WTC11 (cell line): ENCODE data around the gene PLXNA1. TPM values are rescaled to one million over a fixed set of nuclear protein-coding genes. Genes with fewer than 3 reads are reported as not detected.

Experiments
- ATAC-seq: fragments of 200-7000 bp; cut with Tn5 transposase; 2 replicates; pipeline ENCODE4 v1.10.0; 2021; ENCODE audit warnings: mild to moderate bottlenecking, moderate library complexity
- CTCF ChIA-PET: fragments of 300-600 bp; sonication (Branson Sonifier 250); formaldehyde crosslinking; loops from one replicate; lab custom pipeline; 2021; ENCODE audit warnings: antibody characterized with exemption; lab: Charles Lee
- POLR2A ChIA-PET: fragments of 350-600 bp; sonication (Branson Sonifier 250); formaldehyde crosslinking; loops from one replicate; lab custom pipeline; 2021; ENCODE audit warnings: antibody characterized with exemption; lab: Charles Lee
- DNase-seq: peaks from one replicate; pipeline ENCODE4 v3.0.0; 2021; ENCODE audit warnings: low spot score
- H3K27ac Mint-ChIP-seq: 2 replicates; pipeline ENCODE4 v1.8.0; 2021; ENCODE audit warnings: mixed read lengths
- H3K27me3 Mint-ChIP-seq: 2 replicates; pipeline ENCODE4 v1.8.0; 2021; ENCODE audit warnings: low read depth, mild to moderate bottlenecking, moderate library complexity, mixed read lengths
- H3K36me3 Mint-ChIP-seq: 2 replicates; pipeline ENCODE4 v1.8.0; 2021; ENCODE audit warnings: mixed read lengths
- H3K4me1 Mint-ChIP-seq: 2 replicates; pipeline ENCODE4 v1.8.0; 2022; ENCODE audit warnings: mixed read lengths
- H3K4me3 Mint-ChIP-seq: 2 replicates; pipeline ENCODE4 v1.8.0; 2021; ENCODE audit warnings: mild to moderate bottlenecking, moderate library complexity, mixed read lengths
- H3K9me3 Mint-ChIP-seq: 2 replicates; pipeline ENCODE4 v1.8.0; 2021; ENCODE audit warnings: mixed read lengths
- CTCF ChIP-seq: fragments of 200-600 bp; IDR thresholded peaks from 2 replicates; pipeline ENCODE4 v1.8.0; 2022; ENCODE audit warnings: antibody characterized with exemption
- FOXP1 ChIP-seq: sonication (generic); formaldehyde crosslinking; IDR thresholded peaks from 2 replicates; pipeline ENCODE4 v1.8.0; 2022; ENCODE audit warnings: missing genetic modification reagents, mild to moderate bottlenecking, moderate library complexity, borderline replicate concordance
- MLX ChIP-seq: sonication (generic); formaldehyde crosslinking; IDR thresholded peaks from 2 replicates; pipeline ENCODE4 v1.8.1; 2023; ENCODE audit warnings: mild to moderate bottlenecking, missing genetic modification reagents, moderate library complexity
- MYBL2 ChIP-seq: sonication (generic); formaldehyde crosslinking; IDR thresholded peaks from 2 replicates; pipeline ENCODE4 v1.8.1; 2023; ENCODE audit warnings: mild to moderate bottlenecking, moderate library complexity, missing genetic modification reagents
- NFATC4 ChIP-seq: fragments of 250-450 bp; sonication (Bioruptor Pico); IDR thresholded peaks from 2 replicates; pipeline ENCODE4 v1.9.0; 2021; ENCODE audit warnings: mild to moderate bottlenecking
- PREB ChIP-seq: sonication (generic); formaldehyde crosslinking; IDR thresholded peaks from 2 replicates; pipeline ENCODE4 v1.8.1; 2022; ENCODE audit warnings: mild to moderate bottlenecking, missing genetic modification reagents, moderate library complexity, borderline replicate concordance
- RORB ChIP-seq: fragments of 250-450 bp; sonication (Bioruptor Pico); IDR thresholded peaks from 2 replicates; pipeline ENCODE4 v1.9.0; 2021; ENCODE audit warnings: mild to moderate bottlenecking
- SMAD4 ChIP-seq: sonication (generic); formaldehyde crosslinking; IDR thresholded peaks from 2 replicates; pipeline ENCODE4 v1.8.0; 2022; ENCODE audit warnings: mild to moderate bottlenecking, missing genetic modification reagents
- TEAD4 ChIP-seq: sonication (generic); formaldehyde crosslinking; IDR thresholded peaks from 2 replicates; pipeline ENCODE4 v1.8.0; 2022; ENCODE audit warnings: mild to moderate bottlenecking, missing genetic modification reagents
- ZSCAN18 ChIP-seq: fragments of 250-450 bp; sonication (Bioruptor Pico); IDR thresholded peaks from 2 replicates; pipeline ENCODE4 v2.1.2; 2022; ENCODE audit warnings: mild to moderate bottlenecking, moderate library complexity
- total RNA-seq: library from RNA; stranded (reverse); gene quantifications from 3 replicates; pipeline ENCODE4 v1.2.3, GENCODE V29; 2021
- TF ChIP-seq, protein P1 (sequence below): sonication (generic); formaldehyde crosslinking; IDR thresholded peaks from 2 replicates; pipeline ENCODE4 v1.8.1; 2023; ENCODE audit warnings: mild to moderate bottlenecking, moderate library complexity, missing genetic modification reagents
- TF ChIP-seq, protein P2 (sequence below): sonication (generic); formaldehyde crosslinking; IDR thresholded peaks from 2 replicates; pipeline ENCODE4 v1.8.1; 2023; ENCODE audit warnings: mild to moderate bottlenecking, missing genetic modification reagents
- TF ChIP-seq, protein P3 (sequence below): sonication (generic); formaldehyde crosslinking; IDR thresholded peaks from 2 replicates; pipeline ENCODE4 v1.8.0; 2022; ENCODE audit warnings: mild to moderate bottlenecking, missing genetic modification reagents
- TF ChIP-seq, protein P4 (sequence below): sonication (generic); formaldehyde crosslinking; IDR thresholded peaks from 2 replicates; pipeline ENCODE4 v1.8.0; 2022; ENCODE audit warnings: mild to moderate bottlenecking, missing genetic modification reagents
- TF ChIP-seq, protein P5 (sequence below): sonication (generic); formaldehyde crosslinking; IDR thresholded peaks from 2 replicates; pipeline ENCODE4 v1.8.0; 2022; ENCODE audit warnings: mild to moderate bottlenecking, missing genetic modification reagents

PLXNA1 gene
- total RNA-seq, 1 experiment from 2014 or later: 53.8 TPM

DNA sequence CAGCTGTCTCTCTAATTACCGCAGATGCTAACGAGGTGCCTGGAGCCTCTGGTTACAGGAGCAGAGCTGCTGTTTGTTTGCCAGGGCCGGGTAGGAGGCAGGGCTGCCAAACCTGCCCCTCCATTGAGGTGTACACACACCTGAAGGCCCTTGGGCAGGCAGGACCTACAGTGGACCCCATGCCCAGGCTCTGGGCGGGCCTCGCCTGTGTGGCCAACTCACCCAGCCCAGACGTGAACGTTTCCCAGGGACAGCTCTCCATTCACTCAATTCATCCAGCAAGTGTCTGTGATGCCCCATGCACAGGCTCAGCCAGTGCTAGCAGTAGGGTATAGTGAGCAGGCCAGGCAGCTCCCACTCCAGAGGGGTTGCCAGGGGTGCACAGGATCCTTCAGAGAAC, 43.7 kb downstream of the PLXNA1 start:
- Mint-ChIP-seq H3K9me3 (no peaks in the 10 kb centered on the region), H3K27ac (peak overlapping the region; percentile 45; the same call in 1 of the 2 replicates), H3K27me3 (no peaks in the 10 kb centered on the region), H3K36me3 (peaks cover 17% of the 10 kb centered on the region), H3K4me1 (no peaks in the 10 kb centered on the region), H3K4me3 (no peak overlapping the region)
- ChIA-PET POLR2A (interaction anchor here (0.5 kb wide), 1 partner anchor 296 kb away, joined by 6 read pairs; no protein-coding TSS in a partner anchor), CTCF (interaction anchor here (0.6 kb wide), 1 partner anchor 24 kb away, joined by 3 read pairs; no protein-coding TSS in a partner anchor)
- no peak for DNase-seq
- TF ChIP-seq MLX (no peak), SMAD4 (no peak), ZSCAN18 (CRISPR knock-in tag) (no peak), FOXP1 (CRISPR knock-in tag) (no peak), PREB (CRISPR knock-in tag) (no peak)
- TF ChIP-seq, protein P1, sequence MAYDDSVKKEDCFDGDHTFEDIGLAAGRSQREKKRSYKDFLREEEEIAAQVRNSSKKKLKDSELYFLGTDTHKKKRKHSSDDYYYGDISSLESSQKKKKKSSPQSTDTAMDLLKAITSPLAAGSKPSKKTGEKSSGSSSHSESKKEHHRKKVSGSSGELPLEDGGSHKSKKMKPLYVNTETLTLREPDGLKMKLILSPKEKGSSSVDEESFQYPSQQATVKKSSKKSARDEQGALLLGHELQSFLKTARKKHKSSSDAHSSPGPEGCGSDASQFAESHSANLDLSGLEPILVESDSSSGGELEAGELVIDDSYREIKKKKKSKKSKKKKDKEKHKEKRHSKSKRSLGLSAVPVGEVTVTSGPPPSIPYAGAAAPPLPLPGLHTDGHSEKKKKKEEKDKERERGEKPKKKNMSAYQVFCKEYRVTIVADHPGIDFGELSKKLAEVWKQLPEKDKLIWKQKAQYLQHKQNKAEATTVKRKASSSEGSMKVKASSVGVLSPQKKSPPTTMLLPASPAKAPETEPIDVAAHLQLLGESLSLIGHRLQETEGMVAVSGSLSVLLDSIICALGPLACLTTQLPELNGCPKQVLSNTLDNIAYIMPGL (CRISPR knock-in tag): no peak
- TF ChIP-seq, protein P2, sequence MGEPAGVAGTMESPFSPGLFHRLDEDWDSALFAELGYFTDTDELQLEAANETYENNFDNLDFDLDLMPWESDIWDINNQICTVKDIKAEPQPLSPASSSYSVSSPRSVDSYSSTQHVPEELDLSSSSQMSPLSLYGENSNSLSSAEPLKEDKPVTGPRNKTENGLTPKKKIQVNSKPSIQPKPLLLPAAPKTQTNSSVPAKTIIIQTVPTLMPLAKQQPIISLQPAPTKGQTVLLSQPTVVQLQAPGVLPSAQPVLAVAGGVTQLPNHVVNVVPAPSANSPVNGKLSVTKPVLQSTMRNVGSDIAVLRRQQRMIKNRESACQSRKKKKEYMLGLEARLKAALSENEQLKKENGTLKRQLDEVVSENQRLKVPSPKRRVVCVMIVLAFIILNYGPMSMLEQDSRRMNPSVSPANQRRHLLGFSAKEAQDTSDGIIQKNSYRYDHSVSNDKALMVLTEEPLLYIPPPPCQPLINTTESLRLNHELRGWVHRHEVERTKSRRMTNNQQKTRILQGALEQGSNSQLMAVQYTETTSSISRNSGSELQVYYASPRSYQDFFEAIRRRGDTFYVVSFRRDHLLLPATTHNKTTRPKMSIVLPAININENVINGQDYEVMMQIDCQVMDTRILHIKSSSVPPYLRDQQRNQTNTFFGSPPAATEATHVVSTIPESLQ (CRISPR knock-in tag): no peak
- ATAC-seq: no peak

- Mint-ChIP-seq H3K27ac (no peak overlapping the region; the same call in 1 of the 2 replicates), H3K4me3 (no peak overlapping the region), H3K36me3 (peaks cover 14% of the 10 kb centered on the region), H3K27me3 (no peaks in the 10 kb centered on the region)
- POLR2A ChIA-PET: interaction anchor here (0.5 to 1.6 kb wide), 3 partner anchors 31 to 719 kb away, joined by 3 to 6 read pairs (median 3); no protein-coding TSS in a partner anchor
- DNase-seq: no peak
- TF ChIP-seq FOXP1 (CRISPR knock-in tag) (no peak), RORB (CRISPR knock-in tag) (no peak), TEAD4 (no peak)
- TF ChIP-seq, all 79 proteins: peak for 0
- no peak for ATAC-seq
- CTCF ChIA-PET: no interaction called here
- Mint-ChIP-seq H3K9me3 (no peaks in the 10 kb centered on the region), H3K4me1 (no peaks in the 10 kb centered on the region)
Observed at GRCh38 chr3:127027061-127027735, 44.3 kb downstream of the PLXNA1 start.

- no peak for ATAC-seq
- Mint-ChIP-seq H3K36me3 (peaks cover 13% of the 10 kb centered on the region), H3K27ac (no peak overlapping the region)
- TF ChIP-seq NFATC4 (CRISPR knock-in tag) (no peak), CTCF (no peak), FOXP1 (CRISPR knock-in tag) (no peak), MYBL2 (CRISPR knock-in tag) (no peak)
- TF ChIP-seq, protein P3, sequence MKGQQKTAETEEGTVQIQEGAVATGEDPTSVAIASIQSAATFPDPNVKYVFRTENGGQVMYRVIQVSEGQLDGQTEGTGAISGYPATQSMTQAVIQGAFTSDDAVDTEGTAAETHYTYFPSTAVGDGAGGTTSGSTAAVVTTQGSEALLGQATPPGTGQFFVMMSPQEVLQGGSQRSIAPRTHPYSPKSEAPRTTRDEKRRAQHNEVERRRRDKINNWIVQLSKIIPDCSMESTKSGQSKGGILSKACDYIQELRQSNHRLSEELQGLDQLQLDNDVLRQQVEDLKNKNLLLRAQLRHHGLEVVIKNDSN (CRISPR knock-in tag): no peak
- TF ChIP-seq, protein P4, sequence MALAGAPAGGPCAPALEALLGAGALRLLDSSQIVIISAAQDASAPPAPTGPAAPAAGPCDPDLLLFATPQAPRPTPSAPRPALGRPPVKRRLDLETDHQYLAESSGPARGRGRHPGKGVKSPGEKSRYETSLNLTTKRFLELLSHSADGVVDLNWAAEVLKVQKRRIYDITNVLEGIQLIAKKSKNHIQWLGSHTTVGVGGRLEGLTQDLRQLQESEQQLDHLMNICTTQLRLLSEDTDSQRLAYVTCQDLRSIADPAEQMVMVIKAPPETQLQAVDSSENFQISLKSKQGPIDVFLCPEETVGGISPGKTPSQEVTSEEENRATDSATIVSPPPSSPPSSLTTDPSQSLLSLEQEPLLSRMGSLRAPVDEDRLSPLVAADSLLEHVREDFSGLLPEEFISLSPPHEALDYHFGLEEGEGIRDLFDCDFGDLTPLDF (CRISPR knock-in tag): no peak
- TF ChIP-seq, protein P5, sequence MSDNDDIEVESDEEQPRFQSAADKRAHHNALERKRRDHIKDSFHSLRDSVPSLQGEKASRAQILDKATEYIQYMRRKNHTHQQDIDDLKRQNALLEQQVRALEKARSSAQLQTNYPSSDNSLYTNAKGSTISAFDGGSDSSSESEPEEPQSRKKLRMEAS (CRISPR knock-in tag): no peak
- TF ChIP-seq, all 79 proteins: peak for 0
- POLR2A ChIA-PET: interaction anchor here (0.6 to 1.6 kb wide), 2 partner anchors 32 to 719 kb away, joined by 3 read pairs; no protein-coding TSS in a partner anchor
- CTCF ChIA-PET: no interaction called here
- no peak for DNase-seq
- no peaks in the 10 kb centered on the region for H3K27me3 Mint-ChIP-seq
- no peak overlapping the region for H3K4me3 Mint-ChIP-seq
- H3K9me3 Mint-ChIP-seq: no peaks in the 10 kb centered on the region
- no peaks in the 10 kb centered on the region for H3K4me1 Mint-ChIP-seq
Observed at GRCh38 chr3:127027811-127028548, 45.1 kb downstream of the PLXNA1 start.
